Skeletal muscle tissue (tissue), 4 donors: ENCODE measurements around the gene MPDU1. TPM values are rescaled to one million over a fixed set of nuclear protein-coding genes. Genes with fewer than 3 reads are reported as not detected.
A peak's percentile ranks its signal among the peaks of the same experiment; 100 is the strongest.

ENCODE experiments used
- H3K27ac ChIP-seq: one replicate; pipeline ENCODE4 v1.7.0; 2013; ENCODE audit warnings: mild to moderate bottlenecking, low read depth, low read length, inconsistent platforms
- H3K27me3 ChIP-seq, 3 donors: one replicate each; pipeline ENCODE4 v1.7.0; 2013; ENCODE audit warnings: low read length in 3 of 3; ENCODE audit not compliant: control insufficient read depth in 3 of 3, insufficient read depth in 3 of 3
- H3K36me3 ChIP-seq, 3 donors: one replicate each; pipeline ENCODE4 v1.7.0; 2013; ENCODE audit warnings: low read length in 3 of 3; ENCODE audit not compliant: control insufficient read depth in 3 of 3, insufficient read depth in 3 of 3
- H3K4me1 ChIP-seq, 3 donors: one replicate each; pipeline ENCODE4 v1.7.0; 2013; ENCODE audit warnings: low read length in 3 of 3, mild to moderate bottlenecking in 3 of 3; ENCODE audit not compliant: control insufficient read depth in 3 of 3, insufficient read depth in 3 of 3
- H3K4me3 ChIP-seq, 3 donors: one replicate each; pipeline ENCODE4 v1.7.0; 2013; ENCODE audit warnings: low read length in 3 of 3
- H3K9ac ChIP-seq, 3 donors: one replicate each; pipeline ENCODE4 v1.7.0; 2013; ENCODE audit warnings: low read length in 3 of 3, mild to moderate bottlenecking in 3 of 3, moderate library complexity in 2 of 3, low read depth in 1 of 3
- H3K9me3 ChIP-seq, 3 donors: one replicate each; pipeline ENCODE4 v1.7.0; 2013; ENCODE audit warnings: low read length in 3 of 3; ENCODE audit not compliant: control insufficient read depth in 3 of 3
- total RNA-seq: library from RNA; depleted of rRNA; stranded (reverse); fragments of >200 nt; gene quantifications from one replicate; pipeline ENCODE4 v1.2.3, GENCODE V29; 2014
- donor health status: Osteomylitis.

MPDU1 gene
- total RNA-seq, 1 donor from 2014 or later = 26.1 TPM

DNA sequence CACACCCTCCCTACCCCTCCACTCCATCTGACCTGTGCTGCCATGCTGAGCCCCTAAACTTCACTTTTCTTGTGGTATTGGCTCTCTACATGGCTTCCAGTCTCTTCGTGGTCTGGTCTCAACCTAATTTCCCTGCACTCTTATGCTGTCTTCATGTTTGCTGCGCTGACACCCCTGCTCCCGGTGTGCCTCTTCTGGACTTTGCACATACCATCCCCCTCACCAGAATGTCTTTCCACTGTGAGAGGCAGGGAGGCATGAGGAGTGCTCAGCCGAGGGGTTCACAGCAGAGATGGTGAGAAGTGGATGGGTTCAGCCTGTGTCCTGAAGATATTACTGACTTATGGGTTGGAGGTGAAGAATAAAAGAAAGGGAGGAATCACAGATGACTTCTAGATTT, 32.3 kb upstream of the MPDU1 start:
- no peak overlapping the region for H3K9ac ChIP-seq
- H3K9me3 ChIP-seq = no peaks in the 10 kb centered on the region
- H3K27me3 ChIP-seq = peaks cover 0 to 3% (median 0%) of the 10 kb centered on the region in 3 donors
- H3K4me1 ChIP-seq = peaks cover 14 to 20% (median 16%) of the 10 kb centered on the region in 3 donors
- H3K27ac ChIP-seq = no peak overlapping the region
- H3K4me3 ChIP-seq = no peak overlapping the region
- H3K36me3 ChIP-seq = peaks cover 0 to 14% (median 2%) of the 10 kb centered on the region in 3 donors

GRCh38 chr17:7552621-7553051, 31.0 kb upstream of the MPDU1 start:
- H3K4me1 ChIP-seq = peaks cover 18 to 23% (median 22%) of the 10 kb centered on the region in 3 donors
- peaks cover 0 to 3% (median 0%) of the 10 kb centered on the region in 3 donors for H3K27me3 ChIP-seq
- H3K9ac ChIP-seq = no peak overlapping the region
- H3K27ac ChIP-seq = no peak overlapping the region
- no peak overlapping the region for H3K4me3 ChIP-seq
- H3K36me3 ChIP-seq = peaks cover 0 to 14% (median 2%) of the 10 kb centered on the region in 3 donors
- no peaks in the 10 kb centered on the region for H3K9me3 ChIP-seq

DNA sequence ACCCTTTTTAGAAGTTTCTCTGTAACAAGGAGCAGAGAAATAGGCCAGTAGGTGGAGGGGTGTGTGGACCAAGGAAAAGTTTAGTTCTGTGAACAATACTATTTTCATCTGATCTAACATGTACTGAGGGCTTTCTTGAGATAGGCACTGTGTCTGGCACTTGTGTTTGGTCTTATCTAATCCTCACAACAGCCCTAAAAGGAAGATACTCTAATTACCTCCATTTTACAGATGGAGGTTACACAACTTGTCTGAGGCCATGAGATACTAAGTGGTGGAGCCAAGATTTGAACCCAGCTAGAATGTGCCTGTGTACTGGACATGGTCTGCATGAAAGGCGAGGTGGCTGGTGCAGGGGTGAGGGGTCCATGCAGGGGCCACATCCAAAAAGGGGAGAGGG, 30.3 kb upstream of the MPDU1 start:
- H3K9me3 ChIP-seq = no peaks in the 10 kb centered on the region
- H3K4me1 ChIP-seq = peaks cover 23 to 28% (median 28%) of the 10 kb centered on the region in 3 donors
- no peak overlapping the region for H3K4me3 ChIP-seq
- H3K36me3 ChIP-seq = peaks cover 0 to 14% (median 2%) of the 10 kb centered on the region in 3 donors
- H3K27me3 ChIP-seq = peaks cover 0 to 3% (median 0%) of the 10 kb centered on the region in 3 donors
- no peak overlapping the region for H3K9ac ChIP-seq
- H3K27ac ChIP-seq = no peak overlapping the region

DNA sequence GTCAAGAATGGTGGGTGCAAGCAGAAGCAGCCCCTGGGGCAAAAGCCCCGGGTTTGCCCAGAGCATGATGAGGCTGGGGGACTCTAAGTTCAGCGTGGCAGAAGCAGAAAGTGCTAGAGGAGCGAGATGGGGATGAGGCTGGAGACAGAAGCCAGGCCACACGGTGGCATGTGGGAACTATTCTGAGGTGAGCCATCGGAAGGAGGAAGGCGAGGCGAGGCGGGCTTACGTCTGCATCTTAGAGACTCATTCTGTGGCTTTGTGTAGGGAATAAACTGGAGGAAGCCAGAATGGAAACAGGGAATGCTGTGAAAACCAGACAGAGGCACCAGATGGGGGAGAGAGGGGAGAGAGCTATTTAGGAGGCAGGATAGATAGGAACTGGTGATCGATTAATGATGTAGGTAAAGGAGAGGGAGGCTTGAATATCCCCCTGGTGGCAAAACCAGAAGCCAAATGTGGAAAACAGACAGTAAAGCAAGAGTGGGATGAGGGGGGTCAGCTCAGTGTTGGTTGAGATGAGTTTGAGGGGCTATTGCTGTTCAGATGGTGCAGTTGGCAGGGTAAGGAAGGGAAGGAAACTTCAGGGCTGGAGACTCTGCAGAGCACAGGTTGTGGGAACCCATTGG, 28.2 kb upstream of the MPDU1 start:
- no peak overlapping the region for H3K4me3 ChIP-seq
- no peaks in the 10 kb centered on the region for H3K9me3 ChIP-seq
- no peaks in the 10 kb centered on the region for H3K27me3 ChIP-seq
- peaks cover 0 to 14% (median 2%) of the 10 kb centered on the region in 3 donors for H3K36me3 ChIP-seq
- H3K27ac ChIP-seq = no peak overlapping the region
- H3K9ac ChIP-seq = no peak overlapping the region
- peaks cover 30 to 34% (median 32%) of the 10 kb centered on the region in 3 donors for H3K4me1 ChIP-seq

GRCh38 chr17:7556627-7557026, 27.0 kb upstream of the MPDU1 start:
- Histone ChIP-seq H3K27ac (no peak overlapping the region), H3K27me3 (no peaks in the 10 kb centered on the region), H3K4me1 (peaks cover 39 to 43% (median 41%) of the 10 kb centered on the region in 3 donors), H3K9me3 (no peaks in the 10 kb centered on the region), H3K4me3 (no peak overlapping the region), H3K36me3 (peaks cover 0 to 6% (median 0%) of the 10 kb centered on the region in 3 donors), H3K9ac (no peak overlapping the region)

DNA sequence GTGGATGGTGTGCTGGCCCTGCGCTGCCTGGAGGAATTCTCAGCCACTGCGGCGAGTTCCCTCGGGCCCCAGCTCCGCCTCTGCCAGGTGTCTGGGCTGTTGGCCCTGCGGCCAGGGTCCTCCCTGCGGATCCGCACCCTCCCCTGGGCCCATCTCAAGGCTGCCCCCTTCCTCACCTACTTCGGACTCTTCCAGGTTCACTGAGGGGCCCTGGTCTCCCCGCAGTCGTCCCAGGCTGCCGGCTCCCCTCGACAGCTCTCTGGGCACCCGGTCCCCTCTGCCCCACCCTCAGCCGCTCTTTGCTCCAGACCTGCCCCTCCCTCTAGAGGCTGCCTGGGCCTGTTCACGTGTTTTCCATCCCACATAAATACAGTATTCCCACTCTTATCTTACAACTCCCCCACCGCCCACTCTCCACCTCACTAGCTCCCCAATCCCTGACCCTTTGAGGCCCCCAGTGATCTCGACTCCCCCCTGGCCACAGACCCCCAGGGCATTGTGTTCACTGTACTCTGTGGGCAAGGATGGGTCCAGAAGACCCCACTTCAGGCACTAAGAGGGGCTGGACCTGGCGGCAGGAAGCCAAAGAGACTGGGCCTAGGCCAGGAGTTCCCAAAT, 26.4 kb upstream of the MPDU1 start:
- no peaks in the 10 kb centered on the region for H3K27me3 ChIP-seq
- H3K27ac ChIP-seq = peak overlapping the region; percentile 91
- peak overlapping the region; percentile 20 to 89 (median 88) for H3K9ac ChIP-seq
- H3K36me3 ChIP-seq = peaks cover 0 to 6% (median 0%) of the 10 kb centered on the region in 3 donors
- peak overlapping the region in 1 of 3 donors; percentile 67 for H3K4me3 ChIP-seq
- no peaks in the 10 kb centered on the region for H3K9me3 ChIP-seq
- peaks cover 40 to 43% (median 41%) of the 10 kb centered on the region in 3 donors for H3K4me1 ChIP-seq

DNA sequence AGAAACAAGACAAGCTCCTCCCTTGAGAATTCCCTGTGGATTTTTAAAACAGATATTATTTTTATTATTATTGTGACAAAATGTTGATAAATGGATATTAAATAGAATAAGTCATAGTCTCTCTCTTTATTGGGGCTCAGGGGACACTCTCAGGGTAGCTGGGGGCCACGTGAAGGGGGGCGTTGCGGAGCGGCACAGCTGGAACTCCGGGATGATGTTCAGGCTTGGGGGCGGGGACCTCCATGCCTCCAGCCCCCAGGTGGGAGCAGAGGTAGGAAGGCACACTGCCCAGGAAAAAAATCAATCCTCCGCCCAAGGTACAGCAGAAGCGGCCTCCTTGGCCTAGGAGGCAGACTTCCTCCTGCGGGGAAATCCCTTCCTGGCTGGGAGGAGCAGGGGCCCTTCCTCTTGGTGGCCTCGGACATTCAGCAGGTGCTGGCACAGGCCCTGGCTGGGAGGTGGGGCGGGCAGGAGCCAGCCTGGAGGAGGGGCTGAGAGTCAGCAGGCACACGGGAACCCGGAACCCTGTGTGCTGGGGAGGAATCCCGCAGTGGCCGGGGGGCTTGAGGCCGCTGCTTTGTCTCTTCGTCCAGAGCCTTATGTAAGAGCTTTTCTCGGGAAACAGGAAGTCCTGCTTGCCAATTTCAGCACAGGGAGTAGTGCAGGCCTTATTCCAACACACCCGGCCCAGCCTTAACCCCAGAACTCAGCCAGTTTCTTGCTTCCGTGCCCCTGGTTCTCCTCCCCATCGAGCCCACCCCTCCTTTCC, 25.7 kb upstream of the MPDU1 start:
- H3K4me1 ChIP-seq = peaks cover 47 to 50% (median 48%) of the 10 kb centered on the region in 3 donors
- peak overlapping the region; percentile 87 to 89 (median 88) for H3K9ac ChIP-seq
- peak overlapping the region; percentile 91 for H3K27ac ChIP-seq
- no peaks in the 10 kb centered on the region for H3K27me3 ChIP-seq
- no peaks in the 10 kb centered on the region for H3K9me3 ChIP-seq
- H3K4me3 ChIP-seq = peak overlapping the region; percentile 67 to 72 (median 72)
- H3K36me3 ChIP-seq = peaks cover 0 to 6% (median 0%) of the 10 kb centered on the region in 3 donors

DNA sequence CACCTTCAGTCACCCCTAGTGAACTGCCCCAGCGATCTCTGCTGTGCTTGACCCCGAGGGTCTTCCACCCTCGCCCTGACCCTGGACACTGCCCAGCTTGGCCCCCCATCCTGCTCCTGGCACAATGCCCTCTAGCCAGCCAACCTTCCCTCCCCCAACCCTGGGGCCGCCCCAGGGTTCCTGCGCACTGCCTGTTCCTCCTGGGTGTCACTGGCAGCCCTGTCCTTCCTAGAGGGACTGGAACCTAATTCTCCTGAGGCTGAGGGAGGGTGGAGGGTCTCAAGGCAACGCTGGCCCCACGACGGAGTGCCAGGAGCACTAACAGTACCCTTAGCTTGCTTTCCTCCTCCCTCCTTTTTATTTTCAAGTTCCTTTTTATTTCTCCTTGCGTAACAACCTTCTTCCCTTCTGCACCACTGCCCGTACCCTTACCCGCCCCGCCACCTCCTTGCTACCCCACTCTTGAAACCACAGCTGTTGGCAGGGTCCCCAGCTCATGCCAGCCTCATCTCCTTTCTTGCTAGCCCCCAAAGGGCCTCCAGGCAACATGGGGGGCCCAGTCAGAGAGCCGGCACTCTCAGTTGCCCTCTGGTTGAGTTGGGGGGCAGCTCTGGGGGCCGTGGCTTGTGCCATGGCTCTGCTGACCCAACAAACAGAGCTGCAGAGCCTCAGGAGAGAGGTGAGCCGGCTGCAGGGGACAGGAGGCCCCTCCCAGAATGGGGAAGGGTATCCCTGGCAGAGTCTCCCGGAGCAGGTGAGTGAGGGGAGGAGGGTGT, 24.9 kb upstream of the MPDU1 start, which contains the start of gene TNFSF13:
Gene TNFSF13, plus strand, starts transcription at position 207 of the 776 bp plus-strand sequence. Its CDS starts 290 bp downstream, at position 497.
- H3K4me3 ChIP-seq = peak within 1 kb of the TSS; percentile 67 to 72 (median 72)
- H3K4me1 ChIP-seq = peaks cover 50 to 54% (median 53%) of the 10 kb centered on the region in 3 donors

More for the DNA sequence above, 24.9 kb upstream of the MPDU1 start, which contains the start of gene TNFSF13:
- Histone ChIP-seq H3K36me3 (peaks cover under 1 to 4% (median 2%) of the 10 kb centered on the region in 3 donors), H3K27ac (peak within 1 kb of the TSS; percentile 91), H3K27me3 (no peaks in the 10 kb centered on the region), H3K9ac (peak within 1 kb of the TSS; percentile 87 to 89 (median 88)), H3K9me3 (no peaks in the 10 kb centered on the region)
